CD4-positive, alpha-beta T cell treated with Interleukin-1 beta for 1 hour (primary cell): ENCODE results near the gene ODF2L.
"Not testable (repeated sequence)": the region's sequence is repeated elsewhere in the genome, so short reads cannot be mapped to it uniquely, and the experiment has no call there.

Experiments
- DNase-seq, 2 donors: peaks; one replicate each; pipeline ENCODE4 v3.0.0-alpha.2; 2020 to 2022

The ODF2L gene

GRCh38 chr1:86387916-86388627 is 8.1 kb downstream of the ODF2L start:
- no peak for DNase-seq

- DNase-seq = no peak
These were observed 13.2 kb downstream of the ODF2L start for GRCh38 chr1:86382878-86383277.

DNA sequence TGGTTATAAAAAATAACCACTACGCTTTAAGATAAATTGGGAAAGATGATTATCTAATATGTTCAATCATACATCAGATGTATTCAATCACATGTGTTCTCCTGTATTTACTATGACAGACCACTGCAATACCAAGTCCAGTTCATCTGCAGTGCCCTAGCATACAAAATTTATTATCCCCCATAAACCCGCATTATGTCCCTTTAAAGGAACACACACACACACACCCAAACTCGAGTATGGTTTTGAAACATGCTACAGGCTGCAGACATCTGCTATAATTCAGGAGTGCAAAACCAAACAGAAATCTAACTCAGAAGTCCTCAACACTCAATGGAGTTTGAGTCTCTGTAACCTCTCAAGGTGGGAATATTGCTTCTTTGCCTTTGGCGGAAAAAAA is 14.9 kb downstream of the ODF2L start:
- no peak for DNase-seq

GRCh38 chr1:86380257-86380861 is 15.8 kb downstream of the ODF2L start:
- peak in 1 of 2 donors; percentile 59 for DNase-seq

GRCh38 chr1:86378813-86379212 is 17.3 kb downstream of the ODF2L start:
- DNase-seq = no peak

DNA sequence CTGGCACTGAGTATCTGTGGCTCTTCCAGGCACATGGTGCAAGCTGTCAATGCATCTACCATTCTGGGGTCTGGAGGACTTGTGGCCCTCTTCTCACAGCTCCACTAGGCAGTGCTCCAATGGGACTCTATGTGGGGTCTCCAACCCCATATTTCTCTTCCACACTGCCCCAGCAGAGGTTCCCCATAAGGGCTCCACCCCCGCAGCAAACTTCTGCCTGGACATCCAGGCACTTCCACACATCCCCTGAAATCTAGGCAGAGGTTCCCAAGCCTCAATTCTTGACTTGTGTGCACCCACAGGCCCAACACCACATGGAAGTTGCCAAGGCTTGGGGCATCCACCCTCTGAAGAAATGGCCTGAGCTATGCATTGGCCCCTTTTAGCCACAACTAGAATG is 18.8 kb downstream of the ODF2L start:
- DNase-seq = no peak

GRCh38 chr1:86375688-86376087 is 20.4 kb downstream of the ODF2L start:
- DNase-seq = no peak

DNA sequence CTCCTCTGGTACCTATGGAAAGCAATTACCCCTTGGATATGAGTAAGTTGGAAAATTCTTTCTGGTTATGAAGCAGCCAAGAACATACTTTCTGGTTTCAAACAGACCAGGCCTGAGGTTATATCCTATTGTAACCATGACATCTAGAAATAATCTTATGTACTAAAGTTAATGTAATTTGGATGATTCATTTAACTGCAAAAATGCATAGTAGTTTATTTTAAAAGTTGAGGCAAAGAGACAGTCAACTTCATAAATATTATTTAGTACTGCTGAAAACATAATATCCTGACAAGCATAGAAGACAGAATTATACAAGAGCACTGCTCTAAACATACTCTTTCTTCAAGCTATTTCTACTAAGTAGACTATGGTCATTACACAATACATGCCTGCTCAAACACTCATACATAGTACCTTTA is 25.5 kb downstream of the ODF2L start:
- DNase-seq = no peak

DNA sequence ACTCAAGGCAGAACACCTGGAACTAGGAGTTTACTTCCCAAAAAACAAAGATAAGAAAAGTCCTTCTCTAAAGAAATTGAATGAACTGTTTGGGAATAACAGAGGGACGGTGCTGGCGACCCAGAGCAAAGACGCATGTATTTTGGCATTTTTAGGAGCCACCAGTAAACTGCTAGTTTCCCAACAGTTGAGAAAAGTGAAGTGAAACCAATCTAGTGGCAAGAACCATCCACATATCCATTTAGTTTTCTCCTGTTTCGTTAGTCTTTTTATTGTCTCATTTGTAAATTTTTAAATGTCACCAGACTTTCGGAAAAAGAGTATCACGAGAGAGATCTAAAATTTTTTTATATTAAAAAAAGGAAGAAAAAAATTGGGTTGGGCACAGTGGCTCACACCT is 30.2 kb downstream of the ODF2L start:
- DNase-seq = no peak

- DNase-seq = no peak
These were observed 33.3 kb downstream of the ODF2L start for GRCh38 chr1:86362807-86363206.

DNA sequence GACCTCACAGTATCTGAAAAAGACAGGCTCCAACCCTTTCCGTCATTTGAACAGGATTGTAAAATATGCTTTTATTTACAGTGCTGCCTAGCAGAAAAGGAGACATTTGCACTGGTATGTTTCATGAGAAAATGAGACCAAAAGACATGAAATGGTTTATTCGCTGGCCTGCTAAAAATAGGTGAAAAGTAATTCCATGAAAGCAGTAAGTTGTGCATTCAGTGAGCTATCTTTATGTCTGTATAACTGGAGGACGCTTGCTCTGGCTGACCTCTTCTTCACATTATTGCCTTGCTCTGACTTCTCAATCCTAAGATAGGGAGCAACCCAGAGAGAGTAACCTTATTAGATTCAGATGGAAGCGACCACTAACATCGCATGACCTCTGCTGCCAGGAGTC is 38.3 kb downstream of the ODF2L start:
- no peak for DNase-seq

GRCh38 chr1:86356247-86356646 is 39.9 kb downstream of the ODF2L start:
- no peak for DNase-seq

DNA sequence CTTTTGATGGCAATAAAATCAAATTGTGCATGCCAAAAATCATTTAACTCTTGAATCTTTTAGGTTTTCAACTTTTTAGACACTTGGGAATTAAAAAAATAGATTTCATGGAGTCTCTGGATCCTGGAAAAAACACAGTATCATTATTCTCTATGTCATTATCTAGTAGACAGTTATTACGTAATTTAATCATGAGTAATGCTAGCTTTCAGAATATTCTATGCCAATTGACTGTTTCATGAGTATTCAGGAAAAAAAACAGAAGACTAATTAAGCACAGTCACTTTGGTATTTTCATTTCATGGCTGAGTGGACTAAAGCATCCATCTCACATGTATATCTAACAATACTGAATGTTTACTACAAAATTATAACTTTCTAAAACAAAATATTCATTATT is 44.0 kb downstream of the ODF2L start:
- DNase-seq = no peak

DNA sequence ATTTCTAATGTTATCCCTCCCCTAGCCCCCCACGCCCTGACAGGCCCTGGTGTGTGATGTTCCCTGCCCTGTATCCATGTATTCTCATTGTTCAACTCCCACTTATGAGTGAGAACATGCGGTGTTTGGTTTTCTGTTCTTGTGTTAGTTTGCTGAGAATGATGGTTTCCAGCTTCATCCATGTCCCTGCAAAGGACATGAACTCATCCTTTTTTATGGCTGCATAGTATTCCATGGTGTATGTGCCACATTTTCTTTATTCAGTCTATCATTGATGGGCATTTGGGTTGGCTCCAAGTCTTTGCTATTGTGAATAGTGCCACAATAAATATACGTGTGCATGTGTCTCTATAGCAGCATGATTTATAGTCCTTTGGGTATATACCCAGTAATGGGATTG is 45.9 kb downstream of the ODF2L start:
- DNase-seq = not testable (repeated sequence)

DNA sequence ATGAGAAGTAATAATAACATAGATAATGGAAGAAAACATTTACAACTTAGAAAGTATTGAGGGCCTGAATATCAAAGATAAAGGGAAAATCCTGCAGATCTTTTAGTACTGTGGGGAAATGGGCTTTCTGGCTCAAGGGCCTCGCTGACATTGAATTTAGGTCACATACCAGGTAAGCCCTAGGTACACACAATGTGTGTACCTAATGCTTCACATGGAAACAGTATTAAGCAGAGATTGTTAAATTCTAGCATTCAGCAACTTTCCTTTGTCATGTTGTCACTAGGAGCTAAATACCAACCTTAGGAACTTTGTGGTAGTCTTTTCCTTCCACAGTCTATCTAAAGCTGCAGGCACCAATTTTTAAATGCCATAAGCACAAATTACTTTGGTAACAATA is 49.7 kb downstream of the ODF2L start:
- no peak for DNase-seq

DNA sequence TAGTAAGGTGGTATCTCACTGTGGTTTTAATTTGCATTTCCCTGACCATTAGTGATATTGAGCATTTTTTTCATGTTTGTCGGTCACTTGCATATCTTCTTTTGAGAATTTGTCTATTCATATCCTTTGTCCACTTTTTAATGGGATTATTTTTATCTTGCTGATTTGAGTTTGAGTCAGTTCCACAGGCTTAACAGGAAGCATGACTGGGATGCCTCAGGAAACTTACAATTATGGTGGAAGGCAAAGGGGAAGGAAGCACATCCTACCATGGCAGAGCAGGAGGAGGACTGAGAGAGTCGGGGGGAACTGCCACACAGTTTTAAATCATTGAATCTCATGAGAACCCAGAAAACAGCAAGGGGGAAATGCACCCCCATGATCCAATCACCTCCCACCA is 51.1 kb downstream of the ODF2L start:
- no peak for DNase-seq

DNA sequence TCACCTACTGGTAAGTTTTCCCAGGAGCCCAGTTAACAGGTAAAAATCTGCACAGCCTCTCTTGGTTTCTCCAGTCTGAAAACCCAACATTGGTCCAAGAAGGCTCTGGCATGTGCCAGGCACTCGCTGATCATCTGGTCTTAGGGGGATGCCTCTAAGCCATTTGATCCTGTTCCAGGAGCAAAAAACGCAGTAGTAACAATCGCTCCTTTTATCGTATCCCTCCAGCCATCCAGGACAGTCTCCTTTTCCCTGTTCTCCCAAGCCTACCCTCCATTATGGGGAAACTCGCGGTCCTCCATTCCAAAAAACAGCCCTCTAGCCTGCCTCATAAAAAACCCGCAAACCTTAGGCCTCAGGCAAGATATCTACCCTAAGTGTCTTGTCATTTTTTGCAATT is 56.2 kb downstream of the ODF2L start:
- no peak for DNase-seq

DNA sequence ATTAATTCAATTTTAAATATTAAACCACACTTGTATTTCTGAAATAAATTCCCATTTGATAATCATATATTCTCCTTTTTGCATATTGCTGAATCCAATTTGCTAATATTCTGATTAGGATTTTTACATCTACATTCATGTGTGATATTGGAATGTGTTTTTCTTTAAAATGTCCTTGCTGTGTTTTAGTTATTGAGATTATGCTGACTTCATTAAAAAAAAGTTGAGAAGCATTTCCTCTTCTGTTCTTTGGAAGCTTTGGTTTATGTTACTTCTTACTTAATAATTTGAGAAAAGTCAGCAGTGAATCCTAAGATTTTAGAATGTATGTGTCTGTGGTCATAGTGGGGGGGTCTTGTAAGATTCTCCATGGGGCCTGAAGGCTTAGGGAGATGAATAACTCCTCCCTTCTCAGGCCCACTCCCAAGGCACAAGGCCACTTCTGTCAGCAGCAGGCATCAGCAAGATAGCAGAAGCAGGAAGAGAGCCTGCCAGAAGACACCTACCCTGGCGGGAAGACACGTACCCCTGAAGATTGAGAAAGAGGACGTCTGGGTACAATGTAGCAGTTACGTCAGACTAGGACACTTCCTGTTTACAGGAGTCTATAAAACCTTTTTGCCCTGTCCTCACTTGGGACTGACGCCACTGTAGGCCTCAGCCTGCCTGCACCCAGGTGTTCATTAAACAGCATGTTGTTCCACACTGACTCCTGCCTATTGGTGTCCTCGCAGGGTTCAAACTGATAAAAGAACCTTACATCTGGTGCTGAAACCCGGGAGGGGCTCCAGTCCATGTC is 56.9 kb downstream of the ODF2L start:
- DNase-seq = peak in 1 of 2 donors; percentile 18

DNA sequence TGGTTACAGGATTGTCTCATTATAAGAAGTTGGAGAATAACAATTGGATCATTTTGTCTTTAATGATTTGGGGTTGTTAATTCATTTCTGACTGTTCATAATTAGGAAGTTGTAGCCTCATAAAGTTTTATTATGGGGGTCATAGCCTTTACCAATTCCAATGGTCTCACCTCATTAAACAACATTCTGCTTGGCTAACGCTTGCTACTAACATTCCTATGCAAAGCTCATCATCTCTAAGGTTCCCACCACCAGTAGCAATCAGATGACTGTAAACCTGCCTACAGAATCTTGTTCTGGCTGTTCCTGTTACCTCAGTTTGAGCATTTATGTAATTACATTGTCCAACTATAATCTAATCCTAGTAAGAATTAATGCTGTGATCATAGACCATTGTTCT is 60.2 kb downstream of the ODF2L start:
- DNase-seq = no peak

GRCh38 chr1:86325264-86325663 is 70.9 kb downstream of the ODF2L start:
- DNase-seq = no peak

DNA sequence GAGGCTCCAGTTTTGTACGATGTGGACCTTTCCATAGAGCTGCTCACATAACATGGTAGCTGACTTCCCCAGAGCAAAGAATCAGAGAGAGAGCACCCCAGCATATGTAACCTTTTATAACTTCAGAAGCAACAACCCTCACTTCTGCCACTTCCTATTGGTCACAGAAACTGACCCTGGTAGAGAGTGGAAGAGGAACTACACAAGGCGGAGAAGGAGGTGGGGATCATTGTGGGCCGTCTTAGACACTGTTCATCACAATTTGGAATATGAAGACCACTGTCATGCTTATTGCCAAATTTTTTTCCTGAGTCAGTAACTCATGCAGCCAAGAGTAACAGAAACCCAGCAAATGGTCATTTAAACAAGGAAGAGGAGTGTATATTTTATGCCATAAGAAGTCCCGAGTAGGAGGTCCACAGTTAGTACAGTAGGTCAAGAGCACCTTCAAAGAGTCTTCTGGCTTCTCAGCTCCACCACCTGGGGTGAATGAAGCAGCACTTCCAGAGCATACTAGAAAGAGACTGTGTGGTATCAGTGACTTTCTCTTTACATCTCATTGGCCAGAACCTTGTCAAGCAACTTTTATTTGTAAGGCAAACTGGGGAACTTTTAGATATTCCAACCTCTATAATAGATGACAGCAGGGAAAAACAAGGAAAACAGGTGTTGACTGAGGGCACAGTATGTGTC is 71.8 kb downstream of the ODF2L start:
- DNase-seq = no peak

DNA sequence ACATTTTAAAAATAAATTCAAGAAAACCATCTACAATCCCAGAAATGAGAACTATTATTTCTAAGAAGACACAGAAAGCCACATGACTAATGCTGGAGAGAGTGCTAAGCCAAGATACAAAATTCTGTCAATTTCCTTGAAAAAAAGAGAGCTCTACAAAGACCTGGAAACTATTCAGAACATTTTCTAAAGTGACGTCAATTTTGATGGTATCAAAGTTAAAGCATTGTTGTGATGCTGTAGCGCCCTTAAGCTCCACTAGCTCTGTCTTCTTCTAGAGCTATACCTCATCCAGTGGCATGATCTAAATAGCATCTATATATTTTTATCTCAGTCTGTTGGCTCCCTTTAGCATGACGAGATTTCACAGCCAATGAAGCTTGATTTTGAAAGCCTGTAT is 73.9 kb downstream of the ODF2L start:
- no peak for DNase-seq

DNA sequence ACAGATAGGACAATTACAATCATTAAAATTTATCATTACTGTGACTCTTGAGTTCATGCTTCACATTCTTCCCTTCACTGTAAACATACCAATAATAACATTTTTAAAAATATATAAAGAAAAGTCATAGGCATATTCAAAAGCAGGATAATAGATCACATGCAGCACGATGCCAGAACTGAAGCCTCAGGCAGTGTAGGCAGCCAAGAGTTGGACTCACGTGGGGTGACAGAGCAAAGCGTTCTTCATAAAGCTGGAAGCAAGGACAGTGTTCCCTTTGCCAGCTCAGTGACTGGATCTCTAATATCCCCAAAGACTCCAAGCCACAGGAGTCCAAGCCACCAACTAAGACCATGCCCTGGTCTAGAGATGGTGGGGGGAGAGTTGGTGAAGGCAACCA is 77.7 kb downstream of the ODF2L start:
- DNase-seq = no peak

DNA sequence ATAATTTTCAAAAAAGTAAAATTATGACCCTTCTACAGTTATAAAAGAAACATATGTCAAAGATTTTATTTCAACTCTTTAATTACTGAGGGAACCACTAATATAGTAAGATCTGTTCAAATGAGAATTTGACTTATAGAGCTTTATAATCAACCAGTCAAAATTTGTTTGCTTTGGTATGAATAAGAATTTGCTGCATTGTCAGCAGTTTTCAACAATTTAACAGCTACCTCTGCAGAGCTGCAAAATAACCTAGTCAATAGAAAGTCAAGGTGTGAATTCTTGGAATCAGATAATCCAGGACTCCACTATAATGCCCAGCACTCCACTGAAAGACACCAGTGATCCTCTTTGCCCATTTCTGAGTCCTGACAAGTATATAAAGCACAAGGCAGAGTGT is 78.2 kb downstream of the ODF2L start:
- no peak for DNase-seq
